Suppressor macrophage (primary cell): ENCODE measurements around the gene BICC1.

Source experiments
- DNase-seq, 4 experiments: peaks; one replicate each; pipeline ENCODE4 v3.0.0-alpha.2; 2020 to 2022

The BICC1 gene

GRCh38 chr10:58609532-58610150 lies 97.0 kb downstream of the BICC1 start:
- no peak for DNase-seq

GRCh38 chr10:58615237-58615935 lies 102.7 kb downstream of the BICC1 start:
- no peak for DNase-seq

- no peak for DNase-seq
These were observed 105.5 kb downstream of the BICC1 start for GRCh38 chr10:58618158-58618676.

- DNase-seq = no peak
These were observed 108.9 kb downstream of the BICC1 start for GRCh38 chr10:58621379-58622077.

- no peak for DNase-seq
These were observed 109.6 kb downstream of the BICC1 start for GRCh38 chr10:58622246-58622645.

- no peak for DNase-seq
These were observed 112.4 kb downstream of the BICC1 start for GRCh38 chr10:58625070-58625469.

GRCh38 chr10:58627392-58627791 lies 114.7 kb downstream of the BICC1 start:
- peak in 1 of 4 experiments; percentile 1 for DNase-seq

- DNase-seq = no peak
These were observed 119.0 kb downstream of the BICC1 start for GRCh38 chr10:58631715-58632114.

- DNase-seq = no peak
These were observed 119.5 kb downstream of the BICC1 start for GRCh38 chr10:58632216-58632615.

- no peak for DNase-seq
These were observed 124.7 kb downstream of the BICC1 start for GRCh38 chr10:58637352-58637751.

- DNase-seq = no peak
These were observed 125.7 kb downstream of the BICC1 start for GRCh38 chr10:58638388-58638787.

GRCh38 chr10:58641095-58641531 lies 128.4 kb downstream of the BICC1 start:
- peak; percentile 15 to 46 (median 40) for DNase-seq

GRCh38 chr10:58641708-58642107 lies 129.0 kb downstream of the BICC1 start:
- no peak for DNase-seq

- no peak for DNase-seq
These were observed 129.6 kb downstream of the BICC1 start for GRCh38 chr10:58642283-58642682.

GRCh38 chr10:58642916-58643428 lies 130.3 kb downstream of the BICC1 start:
- DNase-seq = no peak

GRCh38 chr10:58644311-58644710 lies 131.6 kb downstream of the BICC1 start:
- DNase-seq = no peak

- DNase-seq = no peak
These were observed 132.9 kb downstream of the BICC1 start for GRCh38 chr10:58645416-58646146.

- no peak for DNase-seq
These were observed 134.9 kb downstream of the BICC1 start for GRCh38 chr10:58647376-58648112.

- DNase-seq = no peak
These were observed 135.5 kb downstream of the BICC1 start for GRCh38 chr10:58648131-58648530.

- DNase-seq = peak in 2 of 4 experiments; percentile 5 to 10
These were observed 138.4 kb downstream of the BICC1 start for GRCh38 chr10:58651040-58651439.

- no peak for DNase-seq
These were observed 139.1 kb downstream of the BICC1 start for GRCh38 chr10:58651742-58652141.

- DNase-seq = no peak
These were observed 140.5 kb downstream of the BICC1 start for GRCh38 chr10:58653139-58653538.
